Kidney (tissue), 14 donors: ENCODE measurements around the gene PFN4. TPM values are rescaled to one million over a fixed set of nuclear protein-coding genes. Genes with fewer than 3 reads are reported as not detected.

Experiments
- DNase-seq, 5 donors: peaks; one replicate each; pipeline ENCODE4 v3.0.0-alpha.2; 2013 to 2020
- FAIRE-seq: peaks from 2 replicates; lab custom pipeline; 2012; peaks lifted over from hg19 to GRCh38; lab: Jason Lieb, UNC
- H3K27ac ChIP-seq, 2 donors: one replicate each; pipeline ENCODE4 v1.7.0; 2013; ENCODE audit warnings: low read depth in 2 of 2, low read length in 2 of 2, inconsistent platforms in 1 of 2
- H3K27me3 ChIP-seq: one replicate; pipeline ENCODE4 v1.7.1; 2013; ENCODE audit warnings: low read length, inconsistent platforms; ENCODE audit not compliant: control insufficient read depth, insufficient read depth
- H3K36me3 ChIP-seq, 3 donors: one replicate each; pipeline versions ENCODE4 v1.7.0 to v1.7.1; 2013; ENCODE audit warnings: low read length in 3 of 3, control low read depth in 1 of 3, inconsistent platforms in 1 of 3; ENCODE audit not compliant: insufficient read depth in 3 of 3, control insufficient read depth in 2 of 3
- H3K4me1 ChIP-seq, 3 donors: one replicate each; pipeline versions ENCODE4 v1.7.0 to v1.7.1; 2013; ENCODE audit warnings: low read length in 3 of 3, inconsistent platforms in 1 of 3, low read depth in 1 of 3; ENCODE audit not compliant: control insufficient read depth in 2 of 3, insufficient read depth in 2 of 3
- H3K4me3 ChIP-seq, 3 donors: one replicate each; pipeline versions ENCODE4 v1.7.0 to v1.8.1; 2013; ENCODE audit warnings: low read length in 3 of 3, control low read depth in 1 of 3, inconsistent platforms in 1 of 3
- H3K9ac ChIP-seq, 3 donors: one replicate each; pipeline versions ENCODE4 v1.7.0 to v1.7.1; 2013; ENCODE audit warnings: low read length in 3 of 3, control low read depth in 1 of 3, inconsistent platforms in 1 of 3
- H3K9me3 ChIP-seq, 3 donors: one replicate each; pipeline versions ENCODE4 v1.7.0 to v1.7.1; 2013; ENCODE audit warnings: low read length in 3 of 3, control low read depth in 1 of 3, inconsistent platforms in 1 of 3; ENCODE audit not compliant: control insufficient read depth in 2 of 3, insufficient read depth in 1 of 3
- CTCF ChIP-seq: IDR thresholded peaks from 3 replicates; pipeline ENCODE4 v1.5.1; 2012; ENCODE audit warnings: mild to moderate bottlenecking, moderate library complexity, borderline replicate concordance; ENCODE audit not compliant: insufficient read depth; ENCODE audit errors: extremely low read depth
- intact Hi-C: fragments of 100-400 bp; cut with DNase I; formaldehyde crosslinking; loops from one replicate; pipeline ENCODE4 v1.11.1; 2022
- polyA plus RNA-seq: library from polyadenylated mRNA; stranded (reverse); fragments of 350-450 nt; fragmentation: Illumina TruSeq; extraction: RNeasy Lipid Tissue Mini Kit (QIAGEN cat#74804); gene quantifications from one replicate; pipeline ENCODE4 v1.2.3, GENCODE V29; 2014; ENCODE audit warnings: low read depth, low replicate concordance; ENCODE audit not compliant: insufficient read depth
- total RNA-seq: library from RNA; stranded (reverse); fragmentation: NEBNext Ultra II Directional; extraction: Animal tissue kit (Norgen Biotek cat#: 25700); gene quantifications from one replicate; pipeline ENCODE4 v1.2.1, GENCODE V29; 2021
- donor health status: control.
- donor health status: control.
- donor health status: control.
- donor health status: control.
- donor health status: control.
- donor health status: DM: yes; HTN: yes; CAD: no.
- donor health status: Normal renal cell carcinoma (clear cell type).

PFN4 gene
- total and polyA plus RNA-seq, 2 donors from 2014 or later, result 0.79 to 2.1 TPM

GRCh38 chr2:24084386-24085199, 38.5 kb downstream of the PFN4 start, which contains the start of gene TP53I3:
Gene TP53I3 (minus strand): TSS chr2:24084834. CDS start chr2:24084326, 508 bp downstream.
- FAIRE-seq, result no peak
- TF ChIP-seq CTCF, result peak; percentile 92
- peaks cover 0 to 13% (median 4%) of the 10 kb centered on the region in 3 donors for H3K4me1 ChIP-seq
- H3K9me3 ChIP-seq, result no peaks in the 10 kb centered on the region
- peak within 1 kb of the TSS; percentile 79 to 85 (median 83) for H3K9ac ChIP-seq
- DNase-seq, result peak; percentile 94 to 96 (median 96)
- peak within 1 kb of the TSS; percentile 71 to 92 (median 85) for H3K4me3 ChIP-seq
- intact Hi-C loops, result no loop called here
- H3K27ac ChIP-seq, result peak within 1 kb of the TSS; percentile 78 to 94
- H3K27me3 ChIP-seq, result no peaks in the 10 kb centered on the region
- H3K36me3 ChIP-seq, result peaks cover 0 to 8% (median 4%) of the 10 kb centered on the region in 3 donors

DNA sequence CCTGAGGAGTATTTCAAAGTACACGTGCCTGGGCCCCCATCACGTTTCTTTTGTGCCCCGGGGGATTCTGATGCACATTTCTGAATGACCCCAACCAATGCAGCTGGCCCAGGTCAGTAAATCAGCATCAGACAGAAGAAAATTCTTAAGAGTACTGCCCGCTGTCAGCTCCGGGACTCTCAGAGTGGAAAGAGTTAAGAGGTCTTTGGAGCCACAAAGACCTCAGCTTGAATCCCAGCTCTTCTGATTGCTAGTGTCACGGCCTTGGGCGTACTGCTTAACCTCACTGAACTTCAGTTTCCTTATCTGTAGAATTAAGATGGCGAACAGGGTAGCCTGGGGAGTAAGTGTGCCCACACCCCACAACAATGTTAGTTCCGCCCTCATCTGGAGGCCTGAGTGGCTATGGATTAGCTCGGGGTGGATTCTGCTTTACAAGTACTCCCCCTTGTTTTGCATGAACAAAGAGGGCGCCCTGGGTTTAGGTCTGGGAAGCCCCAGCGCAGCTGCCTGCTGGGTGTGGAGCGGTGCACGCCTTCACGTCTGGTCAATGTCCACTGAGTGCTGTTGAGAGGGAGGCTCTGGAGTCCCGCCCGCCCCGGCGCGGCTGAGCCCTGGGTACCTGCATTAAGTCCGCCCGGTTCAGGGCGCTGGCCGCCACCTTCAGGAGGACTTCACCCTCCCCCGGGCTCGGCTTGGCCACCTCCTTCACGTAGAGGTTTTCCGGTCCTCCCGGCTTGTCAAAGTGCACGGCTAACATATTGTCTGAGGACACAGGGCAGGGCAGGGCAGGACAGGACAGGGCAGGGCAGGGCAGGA, 39.4 kb downstream of the PFN4 start:
- peak overlapping the region; percentile 68 to 85 (median 71) for H3K4me3 ChIP-seq
- peak; percentile 11 for TF ChIP-seq CTCF
- no peak for FAIRE-seq

DNA sequence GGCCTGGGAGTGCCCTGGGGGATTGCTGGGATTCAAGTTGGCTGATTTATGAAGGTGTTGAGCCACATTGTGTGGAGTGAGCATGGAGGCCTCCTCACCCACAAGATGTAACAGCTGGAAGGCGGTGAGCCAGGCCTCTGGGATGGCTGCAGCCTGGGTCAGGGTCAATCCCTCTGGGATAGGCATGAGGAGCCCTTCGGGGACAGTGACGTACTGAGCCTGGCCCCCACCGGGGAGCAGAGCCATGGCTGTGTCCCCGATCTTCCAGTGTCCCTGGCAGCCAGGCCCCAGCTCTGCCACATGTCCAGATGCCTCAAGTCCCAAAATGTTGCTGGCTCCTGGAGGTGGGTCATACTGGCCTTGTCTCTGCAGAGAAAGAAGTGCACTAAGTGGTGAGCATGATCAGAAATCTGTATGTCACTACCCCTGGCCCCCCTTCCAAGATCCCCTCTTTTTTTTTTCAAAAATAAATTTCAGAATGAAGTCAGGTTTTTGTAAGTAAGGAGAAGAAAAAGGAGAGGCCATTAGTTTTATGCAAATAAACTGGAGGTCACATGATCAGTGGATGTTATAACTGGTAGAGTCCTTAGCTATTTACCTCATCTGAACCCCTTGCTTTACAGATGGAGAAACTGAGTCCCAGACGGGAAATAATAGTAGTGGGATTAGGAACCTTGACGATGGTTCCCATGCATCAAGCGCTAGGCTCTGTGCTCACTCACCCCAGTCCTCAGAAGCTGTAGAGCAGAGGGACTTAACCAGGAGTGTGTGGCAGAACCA, 40.2 kb downstream of the PFN4 start:
- Histone ChIP-seq H3K4me3 (peak overlapping the region; percentile 22 to 85 (median 71)), H3K27ac (peak overlapping the region; percentile 78 to 94), H3K27me3 (no peaks in the 10 kb centered on the region), H3K9me3 (no peaks in the 10 kb centered on the region), H3K36me3 (peaks cover 4 to 9% (median 9%) of the 10 kb centered on the region in 3 donors), H3K9ac (peak overlapping the region in 2 of 3 donors; percentile 58 to 79), H3K4me1 (peaks cover 0 to 13% (median 4%) of the 10 kb centered on the region in 3 donors)
- intact Hi-C loops, result no loop called here
- TF ChIP-seq CTCF, result no peak
- FAIRE-seq (no peak), DNase-seq (peak in 2 of 5 donors; percentile 57 to 73)

More for the DNA sequence above, 39.4 kb downstream of the PFN4 start:
- intact Hi-C loops, result no loop called here
- peak; percentile 90 to 97 (median 93) for DNase-seq
- no peaks in the 10 kb centered on the region for H3K9me3 ChIP-seq
- peak overlapping the region; percentile 78 to 94 for H3K27ac ChIP-seq
- H3K9ac ChIP-seq, result peak overlapping the region; percentile 38 to 79 (median 58)
- H3K36me3 ChIP-seq, result peaks cover 4 to 9% (median 9%) of the 10 kb centered on the region in 3 donors
- peaks cover 0 to 13% (median 4%) of the 10 kb centered on the region in 3 donors for H3K4me1 ChIP-seq
- H3K27me3 ChIP-seq, result no peaks in the 10 kb centered on the region
